Adrenal gland (tissue), 12 donors: ENCODE results near the gene TEX30. TPM values are rescaled to one million over a fixed set of nuclear protein-coding genes. Genes with fewer than 3 reads are reported as not detected.

Experiments
- DNase-seq, 7 donors: peaks; one replicate each; pipeline ENCODE4 v3.0.0-alpha.2; 2019 to 2020
- H3K27ac ChIP-seq, 5 donors: fragments of 200-600 bp; sonication (generic) in 4 of 5; 1 replicate in 3 of 5; 2 replicates in 2 of 5; pipeline versions ENCODE4 v1.5.1 to v1.8.0; 2016 to 2020; ENCODE audit warnings: mild to moderate bottlenecking in 1 of 5
- H3K27me3 ChIP-seq: fragments of 200-600 bp; 2 replicates; pipeline ENCODE4 v1.8.0; 2021
- H3K36me3 ChIP-seq, 2 donors: fragments of 200-600 bp; replicated peaks in 1 of 2; 1 replicate in 1 of 2; 2 replicates in 1 of 2; pipeline versions ENCODE4 v1.5.1 to v1.8.0; 2018 to 2022
- H3K4me1 ChIP-seq, 2 donors: fragments of 200-600 bp; replicated peaks in 1 of 2; 1 replicate in 1 of 2; 2 replicates in 1 of 2; pipeline versions ENCODE4 v1.5.1 to v1.8.0; 2018 to 2021
- H3K4me3 ChIP-seq, 4 donors: fragments of 200-600 bp; sonication (generic) in 3 of 4; one replicate each; pipeline ENCODE4 v1.5.1; 2016 to 2018
- H3K9me3 ChIP-seq, 3 donors: fragments of 200-600 bp; sonication (generic) in 1 of 3; replicated peaks in 1 of 3; 1 replicate in 2 of 3; 2 replicates in 1 of 3; pipeline versions ENCODE4 v1.5.1 to v1.8.0; 2016 to 2021
- POLR2A ChIP-seq, 2 donors: fragments of 450-650 bp; IDR thresholded peaks; one replicate each; pipeline ENCODE4 v1.6.1; 2017; ENCODE audit warnings: antibody characterized with exemption in 2 of 2, mild to moderate bottlenecking in 2 of 2, moderate library complexity in 1 of 2
- WGBS, 4 donors: extraction: QIAGEN DNeasy Blood & Tissue Kit in 2 of 4; methylation state at CpG; one replicate each; pipeline versions ENCODE4 v1.1.5 to v1.1.7; 2013 to 2017; 5-methylcytosine and 5-hydroxymethylcytosine counted together
- intact Hi-C, 2 donors: fragments of 100-400 bp; cut with DNase I; formaldehyde crosslinking; loops; one replicate each; pipeline versions ENCODE4 v1.14.1 to v1.15.0; 2022 to 2023
- polyA plus RNA-seq, 3 donors: library from polyadenylated mRNA; stranded (reverse); fragments of 200-250 nt in 2 of 3; fragments of 350-450 nt in 1 of 3; fragmentation: Illumina TruSeq in 1 of 3; extraction: RNeasy Lipid Tissue Mini Kit (QIAGEN cat#74804) in 1 of 3; gene quantifications; one replicate each; pipeline ENCODE4 v1.2.3, GENCODE V29; 2013 to 2014
- total RNA-seq, 9 donors: library from RNA; depleted of rRNA in 4 of 9; stranded (reverse); fragments of >200 nt in 4 of 9; fragments of 120-200 nt in 1 of 9; fragmentation: NEBNext Ultra II Directional in 1 of 9; extraction: Animal tissue kit (Norgen Biotek cat#: 25700) in 1 of 9; gene quantifications; one replicate each; pipeline versions ENCODE4 v1.1.0 to v1.2.4, GENCODE V29; 2013 to 2023
- TF ChIP-seq, protein P1 (sequence below), 6 experiments: fragments of 450-650 bp in 4 of 6; fragments of 200-600 bp in 2 of 6; sonication (generic) in 1 of 6; IDR thresholded peaks; 1 replicate in 5 of 6; 2 replicates in 1 of 6; pipeline versions ENCODE4 v1.5.1 to v1.8.0; 2016 to 2021; ENCODE audit warnings: antibody characterized with exemption in 6 of 6, mild to moderate bottlenecking in 2 of 6, moderate library complexity in 1 of 6
- donor health status: healthy with polysubstance abuse.
- donor health status: Bipolar disorder and iron deficiency.
- donor health status: DM: yes; HTN: yes; CAD: no.
- donor health status: DM: no; HTN: no; CAD: no.
- donor health status: DM: no; HTN: no; CAD: no.
- donor health status: DM: yes; HTN: yes; CAD: no.

TEX30 gene
- total and polyA plus RNA-seq, 12 donors, result 4.5 to 13.1 (median 7.9) TPM

GRCh38 chr13:102816708-102817107 lies 43.1 kb upstream of the TEX30 start:
- Histone ChIP-seq H3K4me3 (no peak overlapping the region), H3K27ac (no peak overlapping the region), H3K36me3 (peaks cover 0 to 6% of the 10 kb centered on the region in 2 donors), H3K9me3 (peaks cover 0 to 4% (median 0%) of the 10 kb centered on the region in 3 donors), H3K27me3 (no peaks in the 10 kb centered on the region), H3K4me1 (peaks cover 0 to 20% of the 10 kb centered on the region in 2 donors)
- no peak for TF ChIP-seq POLR2A (IDR thresholded peaks at IDR 0.05)
- 82 to 91% (median 90%) methylated on average over 4 of the region's 4 CpGs for WGBS, 4 donors
- no peak for DNase-seq
- intact Hi-C loops, result no loop called here

GRCh38 chr13:102815788-102816187 lies 42.2 kb upstream of the TEX30 start:
- TF ChIP-seq POLR2A (IDR thresholded peaks at IDR 0.05), result no peak
- Histone ChIP-seq H3K27me3 (no peaks in the 10 kb centered on the region), H3K4me3 (no peak overlapping the region), H3K36me3 (no peaks in the 10 kb centered on the region), H3K9me3 (peaks cover 0 to 5% (median 0%) of the 10 kb centered on the region in 3 donors), H3K27ac (no peak overlapping the region), H3K4me1 (peaks cover 0 to 20% of the 10 kb centered on the region in 2 donors)
- DNase-seq, result no peak
- 90 to 95% (median 91%) methylated on average over 5 of the region's 5 CpGs for WGBS, 4 donors
- intact Hi-C loops, result no loop called here

DNA sequence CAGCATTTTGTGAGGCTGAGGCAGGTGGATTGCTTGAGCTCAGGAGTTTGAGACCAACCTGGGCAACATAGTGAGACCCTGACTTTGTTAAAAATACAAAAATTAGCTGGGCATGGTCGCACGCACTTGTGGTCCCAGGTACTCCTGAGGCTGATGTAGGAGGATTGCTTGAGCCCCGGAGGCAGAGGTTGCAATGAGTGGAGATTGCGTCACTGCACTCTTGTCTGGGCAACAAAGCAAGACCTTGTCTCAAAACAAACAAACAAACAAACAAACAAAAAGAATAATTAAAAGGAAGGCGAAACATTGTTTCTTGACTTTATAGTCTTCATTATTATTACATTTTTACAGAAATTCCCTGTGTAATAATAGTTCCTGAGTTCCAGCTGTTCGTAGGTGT lies 41.2 kb upstream of the TEX30 start:
- intact Hi-C loops, result no loop called here
- H3K4me1 ChIP-seq, result peaks cover 0 to 13% of the 10 kb centered on the region in 2 donors
- H3K36me3 ChIP-seq, result no peaks in the 10 kb centered on the region
- no peak overlapping the region for H3K27ac ChIP-seq
- no peak for DNase-seq
- peaks cover 0 to 5% (median 0%) of the 10 kb centered on the region in 3 donors for H3K9me3 ChIP-seq
- TF ChIP-seq POLR2A (IDR thresholded peaks at IDR 0.05), result no peak
- TF ChIP-seq, protein P1, sequence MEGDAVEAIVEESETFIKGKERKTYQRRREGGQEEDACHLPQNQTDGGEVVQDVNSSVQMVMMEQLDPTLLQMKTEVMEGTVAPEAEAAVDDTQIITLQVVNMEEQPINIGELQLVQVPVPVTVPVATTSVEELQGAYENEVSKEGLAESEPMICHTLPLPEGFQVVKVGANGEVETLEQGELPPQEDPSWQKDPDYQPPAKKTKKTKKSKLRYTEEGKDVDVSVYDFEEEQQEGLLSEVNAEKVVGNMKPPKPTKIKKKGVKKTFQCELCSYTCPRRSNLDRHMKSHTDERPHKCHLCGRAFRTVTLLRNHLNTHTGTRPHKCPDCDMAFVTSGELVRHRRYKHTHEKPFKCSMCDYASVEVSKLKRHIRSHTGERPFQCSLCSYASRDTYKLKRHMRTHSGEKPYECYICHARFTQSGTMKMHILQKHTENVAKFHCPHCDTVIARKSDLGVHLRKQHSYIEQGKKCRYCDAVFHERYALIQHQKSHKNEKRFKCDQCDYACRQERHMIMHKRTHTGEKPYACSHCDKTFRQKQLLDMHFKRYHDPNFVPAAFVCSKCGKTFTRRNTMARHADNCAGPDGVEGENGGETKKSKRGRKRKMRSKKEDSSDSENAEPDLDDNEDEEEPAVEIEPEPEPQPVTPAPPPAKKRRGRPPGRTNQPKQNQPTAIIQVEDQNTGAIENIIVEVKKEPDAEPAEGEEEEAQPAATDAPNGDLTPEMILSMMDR (IDR thresholded peaks at IDR 0.05), result no peak
- WGBS, 4 donors, result 77 to 86% (median 85%) methylated on average over 6 of the region's 6 CpGs
- no peaks in the 10 kb centered on the region for H3K27me3 ChIP-seq
- H3K4me3 ChIP-seq, result no peak overlapping the region

- no peaks in the 10 kb centered on the region for H3K27me3 ChIP-seq
- H3K4me1 ChIP-seq, result peaks cover 0 to 12% of the 10 kb centered on the region in 2 donors
- no peak for TF ChIP-seq POLR2A (IDR thresholded peaks at IDR 0.05)
- TF ChIP-seq, protein P1 (IDR thresholded peaks at IDR 0.05), result no peak
- no peak overlapping the region for H3K4me3 ChIP-seq
- peaks cover 0 to 5% (median 0%) of the 10 kb centered on the region in 3 donors for H3K9me3 ChIP-seq
- 65 to 71% (median 68%) methylated on average over 7 of the region's 7 CpGs for WGBS, 4 donors
- intact Hi-C loops, result no loop called here
- DNase-seq, result no peak
- no peak overlapping the region for H3K27ac ChIP-seq
- no peaks in the 10 kb centered on the region for H3K36me3 ChIP-seq
Measured at GRCh38 chr13:102814025-102814607, 40.5 kb upstream of the TEX30 start.

GRCh38 chr13:102812611-102813287 lies 39.2 kb upstream of the TEX30 start:
- no peak overlapping the region for H3K27ac ChIP-seq
- no peak for TF ChIP-seq POLR2A (IDR thresholded peaks at IDR 0.05)
- TF ChIP-seq, protein P1 (IDR thresholded peaks at IDR 0.05), result no peak
- peaks cover 0 to 12% of the 10 kb centered on the region in 2 donors for H3K4me1 ChIP-seq
- H3K27me3 ChIP-seq, result no peaks in the 10 kb centered on the region
- DNase-seq, result no peak
- intact Hi-C loops, result no loop called here
- peaks cover 0 to 5% (median 0%) of the 10 kb centered on the region in 3 donors for H3K9me3 ChIP-seq
- H3K4me3 ChIP-seq, result no peak overlapping the region
- H3K36me3 ChIP-seq, result no peaks in the 10 kb centered on the region
